ENCODE measurements around the gene GIPR. TPM values are rescaled to one million over a fixed set of nuclear protein-coding genes. Genes with fewer than 3 reads are reported as not detected.
A peak's percentile ranks its signal among the peaks of the same experiment; 100 is the strongest.

The GIPR gene
- total and polyA plus RNA-seq, 3 donors from 2014 or later = 0.16 to 0.74 (median 0.50) TPM

- WGBS, 2 donors = 70 to 81% methylated on average over 2 to 24 of the region's 25 CpGs
- Histone ChIP-seq H3K36me3 (ENCODE audit: low read depth, missing control alignments) (no peaks in the 10 kb centered on the region), H3K4me1 (peaks cover 4% of the 10 kb centered on the region), H3K27ac (no peak overlapping the region), H3K4me3 (peak overlapping the region in 1 of 2 donors; percentile 18), H3K27me3 (no peaks in the 10 kb centered on the region), H3K9me3 (no peaks in the 10 kb centered on the region)
- no peak for DNase-seq
- TF ChIP-seq POLR2A (IDR thresholded peaks at IDR 0.05) (no peak), CTCF (IDR thresholded peaks at IDR 0.05) (no peak)
- intact Hi-C loops (cut with DNase I; ENCODE audit: low total_unique reads) = no loop called here
Observed at GRCh38 chr19:45712699-45713067, 44.7 kb downstream of the GIPR start.

GRCh38 chr19:45713141-45713540 lies 45.1 kb downstream of the GIPR start:
- H3K36me3 ChIP-seq (ENCODE audit: low read depth, missing control alignments) = no peaks in the 10 kb centered on the region
- no peak for TF ChIP-seq POLR2A (IDR thresholded peaks at IDR 0.05)
- no peak for TF ChIP-seq CTCF (IDR thresholded peaks at IDR 0.05)
- H3K27ac ChIP-seq = no peak overlapping the region
- no peak for DNase-seq
- peaks cover 4% of the 10 kb centered on the region for H3K4me1 ChIP-seq
- intact Hi-C loops (cut with DNase I; ENCODE audit: low total_unique reads) = no loop called here
- no peak overlapping the region for H3K4me3 ChIP-seq
- no peaks in the 10 kb centered on the region for H3K27me3 ChIP-seq
- H3K9me3 ChIP-seq = no peaks in the 10 kb centered on the region
- 78 to 95% methylated on average over 11 to 15 of the region's 15 CpGs for WGBS, 2 donors

GRCh38 chr19:45715139-45715538 lies 47.1 kb downstream of the GIPR start:
- H3K36me3 ChIP-seq (ENCODE audit: low read depth, missing control alignments) = no peaks in the 10 kb centered on the region
- no peak for TF ChIP-seq POLR2A (IDR thresholded peaks at IDR 0.05)
- no peak for TF ChIP-seq CTCF (IDR thresholded peaks at IDR 0.05)
- H3K27me3 ChIP-seq = no peaks in the 10 kb centered on the region
- no peak overlapping the region for H3K27ac ChIP-seq
- H3K4me1 ChIP-seq = peaks cover 9% of the 10 kb centered on the region
- H3K4me3 ChIP-seq = no peak overlapping the region
- WGBS, 2 donors = 91 to 97% methylated on average over 3 of the region's 3 CpGs
- no peak for DNase-seq
- intact Hi-C loops (cut with DNase I; ENCODE audit: low total_unique reads) = no loop called here
- H3K9me3 ChIP-seq = no peaks in the 10 kb centered on the region

GRCh38 chr19:45716359-45717130 lies 48.5 kb downstream of the GIPR start:
- DNase-seq = peak; percentile 43
- TF ChIP-seq CTCF (IDR thresholded peaks at IDR 0.05) = no peak
- H3K27me3 ChIP-seq = no peaks in the 10 kb centered on the region
- 1 to 2% methylated on average over 24 of the region's 24 CpGs for WGBS, 2 donors
- no peaks in the 10 kb centered on the region for H3K9me3 ChIP-seq
- peak overlapping the region; percentile 81 to 85 for H3K27ac ChIP-seq
- no peaks in the 10 kb centered on the region for H3K36me3 ChIP-seq (ENCODE audit: low read depth, missing control alignments)
- peak overlapping the region; percentile 51 to 80 for H3K4me3 ChIP-seq
- H3K4me1 ChIP-seq = peaks cover 9% of the 10 kb centered on the region
- intact Hi-C loops (cut with DNase I; ENCODE audit: low total_unique reads) = no loop called here
